NCI-H1105 (cell line): Measurements from ENCODE around the gene E2F2.
"Not testable (repeated sequence)": the region's sequence is repeated elsewhere in the genome, so short reads cannot be mapped to it uniquely, and the experiment has no call there.

Experiments
- DNase-seq: peaks from one replicate; lab custom pipeline; 2025; lab: John Stamatoyannopoulos, UW

E2F2 gene

DNA sequence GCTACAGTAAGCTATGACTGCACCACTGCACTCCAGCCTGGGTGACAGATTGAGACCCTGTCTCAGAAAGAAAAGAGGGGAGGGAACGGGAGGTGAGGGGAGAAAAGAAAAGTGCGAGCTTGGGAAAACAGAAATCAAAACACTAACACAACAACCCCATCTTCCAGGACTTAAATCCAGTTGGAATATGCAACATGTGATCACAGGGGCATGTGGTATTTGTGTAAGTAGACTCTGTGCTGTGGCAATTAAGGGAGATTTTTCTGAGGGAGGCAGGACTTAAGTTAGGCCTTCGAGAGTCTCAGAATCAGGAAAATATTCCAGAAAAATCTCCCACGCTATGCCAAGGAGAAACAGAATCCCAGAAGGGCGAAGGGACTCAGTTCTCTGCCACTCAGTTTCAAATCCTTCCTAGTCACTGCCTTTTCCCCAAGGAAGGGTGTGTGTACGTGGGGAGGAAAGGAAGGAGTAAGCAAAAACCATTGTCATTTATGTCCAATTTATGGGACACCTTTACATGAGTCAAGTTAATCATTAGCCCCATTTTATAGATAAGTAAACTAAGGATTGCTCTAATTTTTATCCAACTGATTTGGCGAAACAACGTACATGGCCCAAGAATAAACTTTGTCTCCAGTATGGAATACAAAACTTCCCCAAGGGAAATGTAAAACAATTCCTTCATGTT lies 16.0 kb upstream of the E2F2 start:
- no peak for DNase-seq

DNA sequence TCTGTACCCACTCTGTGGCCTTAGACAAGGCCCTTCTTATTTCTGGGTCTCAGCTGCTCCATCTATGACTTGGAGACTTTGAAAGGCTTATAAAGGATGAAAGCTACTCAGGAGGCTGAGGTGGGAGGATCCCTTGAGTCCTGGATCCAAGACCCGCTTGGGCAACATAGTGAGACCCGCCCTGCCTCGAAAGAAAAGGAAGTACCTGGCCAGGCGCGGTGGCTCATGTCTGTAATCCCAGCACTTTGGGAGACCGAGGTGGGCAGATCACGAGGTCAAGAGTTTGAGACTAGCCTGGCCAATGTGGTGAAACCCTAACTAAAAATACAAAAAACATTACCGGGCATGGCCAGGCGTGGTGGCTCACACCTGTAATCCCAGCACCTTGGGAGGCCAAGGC lies 14.8 kb upstream of the E2F2 start:
- no peak for DNase-seq

DNA sequence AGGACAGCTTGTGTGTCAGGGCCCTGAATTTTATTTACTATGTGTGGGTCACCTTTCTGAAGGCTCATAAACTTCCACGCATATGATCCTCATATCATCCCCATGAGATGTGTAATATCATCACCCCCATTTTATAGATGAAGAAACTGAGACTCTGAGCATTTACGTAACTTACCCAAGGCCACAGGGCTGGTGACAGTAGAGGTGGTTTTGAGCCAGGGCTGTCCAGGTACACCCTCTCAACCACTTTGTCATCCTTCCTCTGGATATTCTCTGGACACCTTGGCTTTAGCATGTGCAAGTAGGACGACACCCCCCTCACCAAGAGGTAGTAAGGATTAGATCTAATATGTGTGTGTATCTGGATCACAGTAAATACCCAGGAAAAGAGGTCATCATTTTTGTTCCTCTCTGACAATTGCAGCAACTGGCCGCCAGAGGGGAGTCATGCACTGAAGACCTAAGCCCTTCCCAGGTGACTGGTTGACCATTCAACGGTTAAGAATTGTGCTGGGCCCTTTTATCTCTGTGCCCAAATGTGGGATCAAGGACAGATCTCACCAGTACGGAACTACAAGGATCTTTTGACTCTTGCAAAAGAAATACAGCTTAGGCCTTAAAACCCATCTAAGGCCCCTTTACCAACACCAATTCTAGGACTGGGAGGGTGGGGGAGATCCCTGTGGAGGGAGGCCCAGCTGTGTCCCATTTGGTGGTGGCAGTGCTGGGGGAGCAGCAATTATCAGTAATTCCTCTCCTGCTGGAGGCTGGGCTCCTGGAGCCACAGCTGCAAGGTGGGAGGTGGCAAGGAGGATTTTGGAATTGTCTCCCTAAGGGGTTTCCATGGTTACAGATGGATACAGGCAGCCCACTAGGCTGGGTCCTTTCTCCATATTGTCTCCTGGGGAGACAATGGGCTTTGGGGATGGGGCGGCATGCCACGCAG lies 13.7 kb upstream of the E2F2 start:
- DNase-seq = peak; percentile 76

DNA sequence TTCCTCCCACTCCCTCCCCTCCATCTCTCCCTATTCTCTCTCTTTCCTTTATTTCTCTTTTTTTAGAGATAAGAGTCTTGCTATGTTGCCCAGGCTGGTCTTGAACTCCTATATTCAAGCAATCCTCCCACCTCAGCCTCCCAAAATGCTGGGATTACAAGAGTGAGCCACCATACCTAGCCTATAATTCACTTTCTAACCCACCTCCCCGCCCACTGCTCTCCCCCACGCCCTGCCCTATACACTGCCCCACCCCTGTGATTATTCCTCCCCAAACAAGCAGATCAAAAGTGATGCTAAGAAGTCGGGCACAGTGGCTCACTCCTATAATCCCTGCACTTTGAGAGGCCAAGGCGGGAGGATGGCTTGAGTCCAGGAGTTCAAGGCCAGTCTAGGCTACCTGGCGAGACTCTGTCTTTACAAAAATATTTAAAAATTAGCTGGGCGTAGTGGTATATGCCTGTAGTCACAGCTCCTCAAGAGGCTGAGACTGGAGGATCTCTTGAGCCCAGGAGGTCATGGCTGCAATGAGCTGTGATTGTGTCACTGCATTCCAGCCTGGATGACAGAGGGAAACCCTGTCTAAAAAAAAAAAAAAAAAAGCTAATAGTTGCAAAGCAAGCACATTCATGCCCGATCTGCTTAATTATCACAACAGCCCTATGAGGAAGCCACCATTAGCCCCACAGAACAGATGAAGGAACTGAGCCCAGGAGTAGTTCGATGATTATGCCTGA lies 12.8 kb upstream of the E2F2 start:
- no peak for DNase-seq

- not testable (repeated sequence) for DNase-seq
Observed at GRCh38 chr1:23542940-23543339, 11.9 kb upstream of the E2F2 start.

GRCh38 chr1:23539698-23540266 lies 8.7 kb upstream of the E2F2 start:
- peak; percentile 90 for DNase-seq

- no peak for DNase-seq
Observed at GRCh38 chr1:23537296-23537973, 6.4 kb upstream of the E2F2 start.

GRCh38 chr1:23533246-23534023 lies 2.4 kb upstream of the E2F2 start:
- DNase-seq = no peak

DNA sequence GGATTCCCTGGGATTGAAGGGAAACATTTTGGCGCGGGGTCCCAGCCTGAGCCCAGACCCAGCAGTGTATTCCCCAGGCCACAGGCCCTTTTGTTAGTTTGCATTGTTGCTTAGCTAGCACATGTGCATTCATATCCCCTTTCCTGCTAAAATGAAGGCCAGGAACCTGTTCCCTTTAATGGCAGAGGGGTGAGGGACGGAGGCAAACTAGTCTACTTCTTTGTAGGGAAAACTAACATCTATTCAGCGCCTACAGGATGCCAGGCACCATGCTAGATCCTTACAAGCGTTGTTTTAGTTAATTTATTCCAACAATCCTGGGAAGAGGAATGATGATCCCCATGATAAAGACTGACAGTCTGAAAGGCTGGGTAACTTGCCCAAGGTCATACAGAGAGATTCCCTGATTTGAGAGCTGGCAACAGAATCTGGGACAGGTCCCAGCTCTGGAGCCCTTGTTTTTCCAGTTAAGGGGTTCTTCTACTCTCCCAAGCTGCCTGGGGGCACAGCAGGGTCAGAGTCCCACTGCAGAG lies 595 bp upstream of the E2F2 start:
- DNase-seq = peak; percentile 47

DNA sequence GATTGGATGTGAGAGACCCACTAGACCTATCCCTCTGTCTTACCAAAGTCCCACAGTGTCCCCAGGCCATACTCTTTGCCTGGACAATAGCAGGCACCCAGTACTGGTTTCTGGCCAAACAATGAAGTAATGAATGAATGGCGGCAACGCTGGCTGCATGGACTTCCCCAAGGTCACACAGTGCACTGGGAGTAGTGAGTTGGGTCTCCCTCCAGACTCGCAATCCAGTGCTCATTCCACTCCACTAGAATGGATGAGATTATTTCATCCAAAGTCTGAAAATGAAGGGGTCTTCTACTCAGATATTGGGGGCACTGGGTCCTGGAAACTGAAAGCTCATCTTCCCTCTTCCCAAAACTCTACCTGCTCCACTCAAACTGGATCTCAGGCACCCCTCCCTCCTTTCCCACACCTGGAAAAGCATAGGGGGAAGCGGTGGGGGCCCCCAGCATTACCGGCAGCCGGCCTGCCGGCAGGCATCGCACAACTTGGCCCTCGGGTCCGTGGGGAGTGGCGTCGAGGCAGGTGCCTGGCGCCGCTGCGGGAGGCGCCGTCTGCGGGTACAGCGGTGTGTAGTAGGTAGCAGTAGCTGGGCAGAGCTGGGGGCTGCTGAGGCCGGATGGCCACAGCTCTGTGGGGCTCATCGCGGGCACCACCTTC lies 816 bp downstream of the E2F2 start:
- DNase-seq = peak; percentile 66

- peak; percentile 18 for DNase-seq
Observed at GRCh38 chr1:23529146-23530086, 1.6 kb downstream of the E2F2 start.

DNA sequence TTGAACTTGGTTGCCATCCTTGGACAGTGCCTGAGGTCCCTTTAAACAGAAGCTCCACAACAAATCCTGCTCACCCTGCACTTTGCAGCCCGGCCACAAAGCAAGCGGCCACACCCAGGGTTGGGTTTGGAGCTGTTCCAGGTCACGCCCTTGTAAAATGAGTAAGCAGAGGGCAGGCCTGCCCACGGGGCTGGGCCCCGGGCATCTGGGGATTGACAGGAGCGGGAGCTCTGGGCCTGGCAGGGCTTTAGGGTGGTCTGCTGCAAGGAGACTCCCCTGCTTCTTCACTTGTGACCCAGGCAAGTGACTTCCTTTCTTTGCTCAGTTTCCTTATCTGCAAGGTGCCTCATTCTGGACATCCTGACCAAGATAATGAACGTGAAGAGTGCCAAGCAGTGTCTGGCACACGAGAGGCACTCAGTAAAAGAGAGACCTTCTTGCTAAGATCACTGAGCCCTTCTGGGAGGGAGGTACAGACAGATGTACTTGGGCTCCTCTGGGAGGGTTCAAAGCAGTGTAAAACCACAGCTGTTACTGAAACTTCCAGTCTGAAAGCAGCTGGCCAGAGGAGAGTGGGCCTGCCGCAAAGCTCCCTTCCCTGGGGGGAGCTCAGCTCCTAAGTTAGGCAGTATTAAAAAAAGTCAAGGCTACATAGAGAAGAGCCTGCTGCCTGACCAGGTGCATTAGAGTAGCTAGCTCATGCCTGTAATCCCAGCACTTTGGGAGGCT lies 2.6 kb downstream of the E2F2 start:
- peak; percentile 88 for DNase-seq

DNA sequence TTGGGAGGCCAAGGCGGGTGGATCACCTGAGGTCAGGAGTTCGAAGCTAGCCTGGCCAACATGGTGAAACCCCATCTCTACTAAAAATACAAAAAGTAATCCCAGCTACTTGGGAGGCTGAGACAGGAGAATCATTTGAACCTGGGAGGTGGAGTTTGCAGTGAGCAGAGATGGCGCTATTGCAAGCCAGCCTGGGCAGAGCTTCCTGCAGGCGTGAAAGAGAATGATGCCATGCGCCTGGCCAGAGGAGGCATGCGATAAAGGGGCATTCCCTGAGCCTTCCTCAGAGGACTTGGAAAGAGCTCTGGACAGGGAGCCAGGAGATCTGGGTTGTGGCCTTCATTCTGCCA lies 3.2 kb downstream of the E2F2 start:
- no peak for DNase-seq

GRCh38 chr1:23527366-23527765 lies 3.7 kb downstream of the E2F2 start:
- no peak for DNase-seq

DNA sequence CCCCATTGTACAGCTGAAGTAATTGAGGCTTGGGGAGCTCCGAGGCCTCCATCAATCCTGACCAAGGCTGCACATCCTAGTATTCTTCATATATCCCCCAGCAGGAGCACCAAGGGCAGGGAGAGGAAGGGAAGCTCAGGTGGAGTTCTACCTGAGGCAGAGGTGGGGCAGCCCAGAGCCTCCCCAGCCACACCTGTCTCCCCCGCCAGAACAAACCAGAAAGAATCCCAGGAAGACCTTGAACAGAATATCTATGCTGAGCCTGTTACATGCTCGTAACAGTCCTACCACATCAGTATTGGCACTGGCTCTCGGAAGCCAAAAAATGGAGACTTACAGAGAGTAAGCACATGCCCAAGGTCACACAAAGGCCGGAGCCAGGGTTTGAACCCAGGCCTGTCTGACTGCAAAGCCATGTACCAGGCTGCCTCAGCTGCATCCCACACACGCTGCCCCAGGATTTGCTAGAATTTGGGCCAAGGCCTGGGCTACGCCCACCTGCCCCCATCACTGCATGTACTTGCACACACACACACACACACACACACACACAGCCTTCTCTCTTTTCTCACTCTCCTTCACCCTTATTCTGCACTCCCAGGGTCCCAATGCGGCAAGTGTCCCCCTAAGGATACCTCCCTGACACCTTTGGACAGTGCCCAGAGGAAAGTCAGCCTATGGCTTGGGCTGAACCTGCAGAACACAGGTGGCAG lies 4.5 kb downstream of the E2F2 start:
- DNase-seq = no peak

DNA sequence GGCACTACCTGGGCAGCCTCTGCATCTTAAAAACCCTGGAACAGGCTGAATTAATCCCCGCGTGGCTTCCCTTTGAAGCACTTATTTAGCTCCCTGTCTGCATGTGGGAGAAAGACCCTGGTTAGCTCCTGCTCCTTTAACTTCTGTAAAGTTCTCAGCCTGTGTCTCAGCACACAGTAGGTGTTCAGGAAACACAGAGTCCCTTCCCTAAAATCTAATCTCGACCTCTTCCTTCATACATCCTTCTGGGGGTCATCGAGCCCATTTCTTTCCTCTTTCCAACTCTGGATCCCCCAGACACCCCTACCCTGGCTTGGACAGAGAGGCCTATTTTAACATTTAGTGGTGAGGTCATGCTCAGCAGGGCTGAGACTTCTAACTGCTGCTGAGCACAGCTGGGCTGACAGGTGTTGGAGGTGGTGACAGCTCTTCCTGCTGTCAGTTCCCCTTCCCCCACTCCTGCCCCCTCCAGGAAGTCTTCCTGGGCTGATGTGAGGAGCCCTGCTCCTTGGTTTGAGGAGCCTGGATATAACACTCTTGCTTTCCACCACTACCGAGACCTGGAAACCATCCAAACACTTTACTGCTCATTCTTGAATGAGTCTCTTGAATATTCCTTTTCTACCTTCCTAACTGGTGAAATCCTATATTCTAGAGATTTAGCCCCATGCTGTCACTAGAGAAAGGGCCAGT lies 5.3 kb downstream of the E2F2 start:
- DNase-seq = no peak
